H9 (cell line): ENCODE results near the gene ARPC1A. TPM values are rescaled to one million over a fixed set of nuclear protein-coding genes. Genes with fewer than 3 reads are reported as not detected.

Source experiments
- DNase-seq: peaks from one replicate; pipeline ENCODE4 v3.0.0-alpha.2; 2017
- H2AFZ ChIP-seq: one replicate; pipeline ENCODE4 v1.6.1; 2013; ENCODE audit warnings: mild to moderate bottlenecking, low read length, control low read depth, moderate library complexity
- H2AK5ac ChIP-seq: 2 replicates; pipeline ENCODE4 v1.6.1; 2013; ENCODE audit warnings: low read length, control low read depth, mixed read lengths; ENCODE audit not compliant: insufficient read length
- H2BK120ac ChIP-seq: one replicate; pipeline ENCODE4 v1.6.1; 2013; ENCODE audit warnings: low read depth, mild to moderate bottlenecking, low read length, control low read depth, inconsistent platforms; ENCODE audit not compliant: poor library complexity, severe bottlenecking
- H2BK12ac ChIP-seq: 2 replicates; pipeline ENCODE4 v1.6.1; 2013; ENCODE audit warnings: low read length, control low read depth, mixed read lengths, low read depth; ENCODE audit not compliant: insufficient read length
- H2BK15ac ChIP-seq: 2 replicates; pipeline ENCODE4 v1.6.1; 2013; ENCODE audit warnings: low read depth, low read length, control low read depth
- H2BK20ac ChIP-seq: one replicate; pipeline ENCODE4 v1.6.1; 2013; ENCODE audit warnings: low read depth, mild to moderate bottlenecking, low read length, control low read depth, inconsistent platforms; ENCODE audit not compliant: poor library complexity, severe bottlenecking
- H2BK5ac ChIP-seq: 2 replicates; pipeline ENCODE4 v1.6.1; 2013; ENCODE audit warnings: low read length, control low read depth, mixed read lengths; ENCODE audit not compliant: insufficient read length
- H3K14ac ChIP-seq: 2 replicates; pipeline ENCODE4 v1.6.1; 2013; ENCODE audit warnings: low read length, control low read depth; ENCODE audit not compliant: insufficient read depth
- H3K18ac ChIP-seq: 2 replicates; pipeline ENCODE4 v1.6.1; 2013; ENCODE audit warnings: low read depth, mild to moderate bottlenecking, mixed read lengths, low read length, control low read depth; ENCODE audit not compliant: insufficient read length
- H3K23ac ChIP-seq: 2 replicates; pipeline ENCODE4 v1.6.1; 2013; ENCODE audit warnings: low read length, control low read depth, mixed read lengths, low read depth; ENCODE audit not compliant: insufficient read length
- H3K23me2 ChIP-seq: 2 replicates; pipeline ENCODE4 v1.6.1; 2013; ENCODE audit warnings: low read depth, mild to moderate bottlenecking, mixed read lengths, low read length, control low read depth; ENCODE audit not compliant: insufficient read length, poor library complexity, severe bottlenecking
- H3K27ac ChIP-seq: 2 replicates; pipeline ENCODE4 v1.5.1; 2013; ENCODE audit warnings: low read length, control low read depth, mixed read lengths, low read depth; ENCODE audit not compliant: insufficient read length
- H3K27me3 ChIP-seq: 2 replicates; pipeline ENCODE4 v1.6.1; 2013; ENCODE audit warnings: low read length, control low read depth, inconsistent platforms; ENCODE audit not compliant: insufficient read depth
- H3K4ac ChIP-seq: 2 replicates; pipeline ENCODE4 v1.6.1; 2013; ENCODE audit warnings: low read depth, mild to moderate bottlenecking, control low read depth, inconsistent platforms, low read length, moderate library complexity
- H3K4me1 ChIP-seq: 2 replicates; pipeline ENCODE4 v1.6.1; 2013; ENCODE audit warnings: low read length, control low read depth, inconsistent platforms; ENCODE audit not compliant: insufficient read depth
- H3K4me2 ChIP-seq: 2 replicates; pipeline ENCODE4 v1.6.1; 2013; ENCODE audit warnings: low read length, control low read depth, mixed read lengths; ENCODE audit not compliant: insufficient read length, insufficient read depth
- H3K56ac ChIP-seq: 2 replicates; pipeline ENCODE4 v1.6.1; 2013; ENCODE audit warnings: low read depth, mild to moderate bottlenecking, mixed read lengths, low read length, control low read depth; ENCODE audit not compliant: insufficient read length
- H3K79me1 ChIP-seq: 2 replicates; pipeline ENCODE4 v1.6.1; 2013; ENCODE audit warnings: low read depth, mild to moderate bottlenecking, moderate library complexity, low read length, control low read depth, inconsistent platforms; ENCODE audit not compliant: insufficient read depth, poor library complexity, severe bottlenecking
- H3K79me2 ChIP-seq: 2 replicates; pipeline ENCODE4 v1.6.1; 2013; ENCODE audit warnings: low read length, control low read depth, inconsistent platforms; ENCODE audit not compliant: insufficient read depth
- H3K9ac ChIP-seq: 2 replicates; pipeline ENCODE4 v1.6.1; 2013; ENCODE audit warnings: low read length, control low read depth, mixed read lengths; ENCODE audit not compliant: insufficient read length; ENCODE audit errors: extremely low read depth
- H3K9me3 ChIP-seq: one replicate; pipeline ENCODE4 v1.6.1; 2013; ENCODE audit warnings: low read depth, low read length, inconsistent platforms; ENCODE audit not compliant: control insufficient read depth
- H3T11ph ChIP-seq: one replicate; pipeline ENCODE4 v1.6.1; 2013; ENCODE audit warnings: mild to moderate bottlenecking, low read length, control low read depth, inconsistent platforms
- H4K20me1 ChIP-seq: one replicate; pipeline ENCODE4 v1.6.1; 2013; ENCODE audit not compliant: control insufficient read depth, insufficient read length, insufficient read depth
- H4K5ac ChIP-seq: 2 replicates; pipeline ENCODE4 v1.6.1; 2013; ENCODE audit warnings: low read depth, mild to moderate bottlenecking, mixed read lengths, low read length, control low read depth; ENCODE audit not compliant: insufficient read length
- H4K8ac ChIP-seq: replicated peaks from 2 replicates; pipeline ENCODE4 v1.6.1; 2013; ENCODE audit warnings: low read length, control low read depth, mixed read lengths, low read depth; ENCODE audit not compliant: insufficient read length
- H4K91ac ChIP-seq: 2 replicates; pipeline ENCODE4 v1.6.1; 2013; ENCODE audit warnings: low read depth, mild to moderate bottlenecking, moderate library complexity, mixed read lengths, low read length, control low read depth; ENCODE audit not compliant: insufficient read length
- H3K27ac Mint-ChIP-seq, 3 experiments: 2 replicates in 2 of 3; 3 replicates in 1 of 3; pipeline ENCODE4 v1.8.0; 2020 to 2021; ENCODE audit warnings: mixed read lengths in 3 of 3, mild to moderate bottlenecking in 1 of 3, moderate library complexity in 1 of 3
- H3K27me3 Mint-ChIP-seq: 2 replicates; pipeline ENCODE4 v1.8.0; 2021; ENCODE audit warnings: low read depth, mild to moderate bottlenecking, moderate library complexity, mixed read lengths
- H3K36me3 Mint-ChIP-seq, 3 experiments: 2 replicates in 2 of 3; 3 replicates in 1 of 3; pipeline ENCODE4 v1.8.0; 2020 to 2021; ENCODE audit warnings: low read depth in 3 of 3, mixed read lengths in 3 of 3; ENCODE audit not compliant: insufficient read depth in 1 of 3
- H3K4me1 Mint-ChIP-seq, 2 experiments: 2 replicates each; pipeline ENCODE4 v1.8.0; 2020; ENCODE audit warnings: mixed read lengths in 2 of 2
- H3K4me3 Mint-ChIP-seq, 2 experiments: 2 replicates in 1 of 2; 3 replicates in 1 of 2; pipeline ENCODE4 v1.8.0; 2020 to 2021; ENCODE audit warnings: mild to moderate bottlenecking in 2 of 2, mixed read lengths in 2 of 2, moderate library complexity in 1 of 2
- H3K9me3 Mint-ChIP-seq, 2 experiments: 2 replicates in 1 of 2; 3 replicates in 1 of 2; pipeline ENCODE4 v1.8.0; 2020; ENCODE audit warnings: mild to moderate bottlenecking in 2 of 2, mixed read lengths in 2 of 2, moderate library complexity in 1 of 2
- WGBS: extraction: QIAGEN DNeasy Blood & Tissue Kit; methylation state at CpG from one replicate; pipeline ENCODE4 v1.1.7; 2013; ENCODE audit warnings: missing lambda C conversion rate, low lambda C conversion rate, mixed read lengths; ENCODE audit not compliant: insufficient read length; ENCODE audit errors: extremely low coverage; 5-methylcytosine and 5-hydroxymethylcytosine counted together
- total RNA-seq: library from RNA; stranded (reverse); gene quantifications from 2 replicates; pipeline ENCODE4 v1.2.1, GENCODE V29; 2021
- TF ChIP-seq, protein P1 (sequence below): fragments of 200-600 bp; sonication (generic); conservative IDR thresholded peaks from 3 replicates; pipeline ENCODE4 v1.8.0; 2021; ENCODE audit warnings: antibody characterized with exemption, mild to moderate bottlenecking

The ARPC1A gene
- total RNA-seq, 1 experiment from 2014 or later = 169 TPM

DNA sequence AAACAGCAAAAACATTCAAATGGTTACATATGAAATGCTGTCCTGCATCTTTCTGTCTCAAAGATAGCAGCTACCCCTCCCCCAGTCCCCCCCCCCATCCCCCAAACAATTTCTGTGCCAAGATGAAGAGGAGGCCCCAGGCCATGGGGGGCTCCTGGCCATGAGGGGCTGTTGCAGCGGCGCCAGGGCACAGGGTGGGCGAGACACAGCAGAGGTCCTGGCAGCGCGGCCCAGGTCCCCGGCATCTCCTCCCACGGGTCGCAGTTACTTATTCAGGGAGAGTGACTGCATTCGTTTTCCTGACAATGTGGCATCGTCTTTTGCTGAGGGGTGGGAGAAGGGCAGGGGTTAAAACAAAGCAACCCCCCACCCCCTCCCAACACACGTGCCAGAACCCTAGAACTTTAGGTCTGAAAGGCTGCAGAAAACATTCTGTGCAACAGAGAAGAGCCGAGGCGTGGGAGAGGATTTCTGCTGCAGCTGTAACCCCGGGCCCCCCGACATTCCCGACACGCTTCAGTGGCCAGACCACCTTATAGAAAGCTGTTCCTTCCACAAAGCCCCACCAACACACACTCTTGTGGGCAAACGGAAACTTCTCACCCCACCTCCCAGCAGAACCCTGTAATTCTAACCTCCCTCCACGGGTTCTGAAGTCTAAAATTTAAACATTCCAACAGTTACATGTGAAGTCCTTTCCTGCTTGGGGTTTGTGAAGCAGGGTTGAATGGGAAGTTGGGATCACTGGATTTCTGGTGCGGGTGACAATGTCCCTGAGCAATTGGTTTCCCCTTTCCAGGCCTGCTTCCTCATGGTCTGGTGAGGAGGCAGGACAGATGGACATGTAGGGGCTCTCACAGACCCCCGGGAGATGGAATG lies 71.0 kb downstream of the ARPC1A start:
- H3K4me3 Mint-ChIP-seq = no peak overlapping the region
- peak overlapping the region in 2 of 3 experiments; percentile 40 to 77; a peak in 2 of 7 replicates for H3K27ac Mint-ChIP-seq
- Histone ChIP-seq H3K18ac (no peak overlapping the region), H2AFZ (no peak overlapping the region), H2BK15ac (no peak overlapping the region), H3K27me3 (no peaks in the 10 kb centered on the region), H2BK5ac (no peak overlapping the region), H4K20me1 (no peaks in the 10 kb centered on the region), H2BK20ac (no peak overlapping the region), H3K14ac (no peak overlapping the region), H3K79me1 (no peaks in the 10 kb centered on the region), H3K23ac (no peak overlapping the region), H3K4ac (no peak overlapping the region), H3K23me2 (peaks cover 11% of the 10 kb centered on the region), H2BK120ac (no peak overlapping the region), H3K79me2 (no peaks in the 10 kb centered on the region), H4K8ac (no peak overlapping the region), H3K56ac (no peak overlapping the region), H3K9ac (no peak overlapping the region), H4K5ac (no peak overlapping the region), H3K4me2 (no peak overlapping the region), H3K27ac (no peak overlapping the region), H3K4me1 (peaks cover 2% of the 10 kb centered on the region; the same call in 1 of the 2 replicates), H2BK12ac (no peak overlapping the region), H2AK5ac (no peak overlapping the region), H3K9me3 (no peaks in the 10 kb centered on the region), H4K91ac (no peak overlapping the region), H3T11ph (no peak overlapping the region)
- H3K36me3 Mint-ChIP-seq = peaks cover 38 to 82% (median 63%) of the 10 kb centered on the region in 3 experiments
- WGBS = no CpG with 5 or more reads among the region's 21 CpGs
- TF ChIP-seq, protein P1, sequence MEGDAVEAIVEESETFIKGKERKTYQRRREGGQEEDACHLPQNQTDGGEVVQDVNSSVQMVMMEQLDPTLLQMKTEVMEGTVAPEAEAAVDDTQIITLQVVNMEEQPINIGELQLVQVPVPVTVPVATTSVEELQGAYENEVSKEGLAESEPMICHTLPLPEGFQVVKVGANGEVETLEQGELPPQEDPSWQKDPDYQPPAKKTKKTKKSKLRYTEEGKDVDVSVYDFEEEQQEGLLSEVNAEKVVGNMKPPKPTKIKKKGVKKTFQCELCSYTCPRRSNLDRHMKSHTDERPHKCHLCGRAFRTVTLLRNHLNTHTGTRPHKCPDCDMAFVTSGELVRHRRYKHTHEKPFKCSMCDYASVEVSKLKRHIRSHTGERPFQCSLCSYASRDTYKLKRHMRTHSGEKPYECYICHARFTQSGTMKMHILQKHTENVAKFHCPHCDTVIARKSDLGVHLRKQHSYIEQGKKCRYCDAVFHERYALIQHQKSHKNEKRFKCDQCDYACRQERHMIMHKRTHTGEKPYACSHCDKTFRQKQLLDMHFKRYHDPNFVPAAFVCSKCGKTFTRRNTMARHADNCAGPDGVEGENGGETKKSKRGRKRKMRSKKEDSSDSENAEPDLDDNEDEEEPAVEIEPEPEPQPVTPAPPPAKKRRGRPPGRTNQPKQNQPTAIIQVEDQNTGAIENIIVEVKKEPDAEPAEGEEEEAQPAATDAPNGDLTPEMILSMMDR = no peak
- H3K9me3 Mint-ChIP-seq = no peaks in the 10 kb centered on the region
- no peak for DNase-seq
- H3K27me3 Mint-ChIP-seq = peaks cover 1% of the 10 kb centered on the region; the same call in 1 of the 2 replicates
- H3K4me1 Mint-ChIP-seq = peaks cover 13 to 14% of the 10 kb centered on the region in 2 experiments
